Esophagus squamous epithelium (tissue), 4 donors: ENCODE results near the gene SIM1.

Experiments
- POLR2A ChIP-seq, 4 donors: fragments of 450-650 bp; IDR thresholded peaks; one replicate each; pipeline ENCODE4 v1.6.1; 2017; ENCODE audit warnings: antibody characterized with exemption in 4 of 4, mild to moderate bottlenecking in 4 of 4, moderate library complexity in 3 of 4
- TF ChIP-seq, protein P1 (sequence below), 6 experiments: fragments of 450-650 bp in 4 of 6; fragments of 200-600 bp in 2 of 6; sonication (generic) in 2 of 6; IDR thresholded peaks; one replicate each; pipeline ENCODE4 v1.5.1; 2016 to 2019; ENCODE audit warnings: antibody characterized with exemption in 6 of 6, mild to moderate bottlenecking in 4 of 6, moderate library complexity in 4 of 6

DNA sequence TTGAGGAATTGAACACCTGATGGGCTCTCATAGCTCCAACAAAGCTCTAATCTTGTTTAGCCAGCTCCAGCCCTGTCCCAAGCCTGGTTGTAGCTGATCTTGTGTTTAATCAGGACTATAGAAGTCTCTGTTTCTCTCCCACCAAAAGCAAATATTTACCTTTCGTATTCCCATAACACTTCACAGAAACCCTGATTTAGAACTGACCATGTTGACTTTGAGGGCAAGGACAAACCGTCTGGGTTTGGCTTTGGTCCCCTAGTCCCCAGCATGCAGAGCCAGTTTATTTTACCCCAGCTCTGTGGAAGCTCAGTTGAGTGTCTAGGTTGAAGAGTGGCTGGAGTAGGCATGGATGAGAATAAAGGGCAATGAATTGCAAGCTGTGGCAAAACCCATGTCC, 18.0 kb upstream of the SIM1 start:
- no peak for TF ChIP-seq POLR2A (IDR thresholded peaks at IDR 0.05)
- TF ChIP-seq, protein P1, sequence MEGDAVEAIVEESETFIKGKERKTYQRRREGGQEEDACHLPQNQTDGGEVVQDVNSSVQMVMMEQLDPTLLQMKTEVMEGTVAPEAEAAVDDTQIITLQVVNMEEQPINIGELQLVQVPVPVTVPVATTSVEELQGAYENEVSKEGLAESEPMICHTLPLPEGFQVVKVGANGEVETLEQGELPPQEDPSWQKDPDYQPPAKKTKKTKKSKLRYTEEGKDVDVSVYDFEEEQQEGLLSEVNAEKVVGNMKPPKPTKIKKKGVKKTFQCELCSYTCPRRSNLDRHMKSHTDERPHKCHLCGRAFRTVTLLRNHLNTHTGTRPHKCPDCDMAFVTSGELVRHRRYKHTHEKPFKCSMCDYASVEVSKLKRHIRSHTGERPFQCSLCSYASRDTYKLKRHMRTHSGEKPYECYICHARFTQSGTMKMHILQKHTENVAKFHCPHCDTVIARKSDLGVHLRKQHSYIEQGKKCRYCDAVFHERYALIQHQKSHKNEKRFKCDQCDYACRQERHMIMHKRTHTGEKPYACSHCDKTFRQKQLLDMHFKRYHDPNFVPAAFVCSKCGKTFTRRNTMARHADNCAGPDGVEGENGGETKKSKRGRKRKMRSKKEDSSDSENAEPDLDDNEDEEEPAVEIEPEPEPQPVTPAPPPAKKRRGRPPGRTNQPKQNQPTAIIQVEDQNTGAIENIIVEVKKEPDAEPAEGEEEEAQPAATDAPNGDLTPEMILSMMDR (IDR thresholded peaks at IDR 0.05), result no peak
